Endothelial cell of umbilical vein (primary cell): ENCODE measurements around the gene TSPAN14. TPM values are rescaled to one million over a fixed set of nuclear protein-coding genes. Genes with fewer than 3 reads are reported as not detected.
"Not testable (repeated sequence)": the region's sequence is repeated elsewhere in the genome, so short reads cannot be mapped to it uniquely, and the experiment has no call there.

Experiments used
- BruUV-seq: library from RNA; stranded (reverse); fragments of 400-500 nt; replicated peaks from 2 replicates; lab custom pipeline; 2021; lab: Mats Ljungman, UMichigan
- CTCF ChIA-PET: fragments of 300-600, 350-600 bp; sonication (Branson Sonifier 250); formaldehyde crosslinking; loops from one replicate; lab custom pipeline; 2021; ENCODE audit warnings: antibody characterized with exemption, inconsistent platforms; lab: Charles Lee
- POLR2A ChIA-PET: fragments of 300-600, 350-600 bp; sonication (Branson Sonifier 250); formaldehyde crosslinking; loops from one replicate; lab custom pipeline; 2021; ENCODE audit warnings: antibody characterized with exemption, inconsistent platforms; lab: Charles Lee
- DNase-seq: peaks from one replicate; pipeline ENCODE4 v3.0.0-alpha.2; 2011; ENCODE audit warnings: low read depth, low spot score
- FAIRE-seq: peaks from 2 replicates; lab custom pipeline; 2011; peaks lifted over from hg19 to GRCh38; lab: Jason Lieb, UNC
- H2AFZ ChIP-seq: 2 replicates; pipeline ENCODE4 v1.6.0; 2012; ENCODE audit warnings: low read depth, low read length, control low read depth, inconsistent platforms
- H3K27ac ChIP-seq: 2 replicates; pipeline ENCODE4 v1.5.1; 2011; ENCODE audit warnings: low read depth, mild to moderate bottlenecking, control low read depth, low read length, moderate library complexity; ENCODE audit not compliant: insufficient read depth
- H3K27me3 ChIP-seq, 2 experiments: 2 replicates each; pipeline versions ENCODE4 v1.6.0 to v1.6.1; 2011; ENCODE audit warnings: low read length in 2 of 2, mixed read lengths in 1 of 2; ENCODE audit not compliant: control insufficient read depth in 2 of 2, insufficient read depth in 2 of 2
- H3K36me3 ChIP-seq, 2 experiments: 2 replicates in 1 of 2; 3 replicates in 1 of 2; pipeline ENCODE4 v1.5.1; 2011; ENCODE audit warnings: low read length in 2 of 2, mild to moderate bottlenecking in 1 of 2, moderate library complexity in 1 of 2; ENCODE audit not compliant: control insufficient read depth in 2 of 2, insufficient read depth in 2 of 2; ENCODE audit errors: extremely low read depth in 1 of 2
- H3K4me1 ChIP-seq: 3 replicates; pipeline ENCODE4 v1.5.1; 2011; ENCODE audit warnings: mild to moderate bottlenecking, low read length; ENCODE audit not compliant: control insufficient read depth, insufficient read depth; ENCODE audit errors: extremely low read depth
- H3K4me2 ChIP-seq: 2 replicates; pipeline ENCODE4 v1.6.1; 2011; ENCODE audit warnings: low read length, control low read depth, mixed read lengths; ENCODE audit not compliant: insufficient read depth
- H3K4me3 ChIP-seq, 3 experiments: fragments of 200-600 bp in 1 of 3; sonication (generic), shearing (Covaris generic) in 1 of 3; replicated peaks in 1 of 3; 2 replicates each; pipeline ENCODE4 v1.5.1; 2011 to 2016; ENCODE audit warnings: control low read depth in 3 of 3, low read length in 3 of 3, mild to moderate bottlenecking in 2 of 3, inconsistent platforms in 1 of 3, low read depth in 1 of 3, moderate library complexity in 1 of 3; ENCODE audit not compliant: insufficient read depth in 1 of 3
- H3K79me2 ChIP-seq: 2 replicates; pipeline ENCODE4 v1.6.0; 2012; ENCODE audit warnings: low read length, inconsistent platforms; ENCODE audit not compliant: control insufficient read depth, insufficient read depth
- H3K9ac ChIP-seq: replicated peaks from 2 replicates; pipeline ENCODE3; 2011; ENCODE audit warnings: low read length, control low read depth; ENCODE audit not compliant: insufficient read depth; ENCODE audit errors: extremely low read depth
- H3K9me1 ChIP-seq: replicated peaks from 3 replicates; pipeline ENCODE4 v1.6.0; 2011; ENCODE audit warnings: mild to moderate bottlenecking, low read length; ENCODE audit not compliant: control insufficient read depth, insufficient read depth; ENCODE audit errors: extremely low read depth
- H3K9me3 ChIP-seq: replicated peaks from 2 replicates; pipeline ENCODE4 v1.5.1; 2012; ENCODE audit warnings: low read length, inconsistent platforms; ENCODE audit not compliant: control insufficient read depth, insufficient read depth
- H4K20me1 ChIP-seq: replicated peaks from 2 replicates; pipeline ENCODE3; 2011; ENCODE audit warnings: mild to moderate bottlenecking, low read length; ENCODE audit not compliant: control insufficient read depth, insufficient read depth; ENCODE audit errors: extremely low read depth
- CTCF ChIP-seq, 2 donors: IDR thresholded peaks; 1 replicate in 1 of 2; 2 replicates in 1 of 2; pipeline ENCODE4 v1.5.1; 2011; ENCODE audit warnings: low read length in 2 of 2, mild to moderate bottlenecking in 2 of 2, moderate library complexity in 2 of 2, control low read depth in 1 of 2, inconsistent platforms in 1 of 2, low read depth in 1 of 2; ENCODE audit not compliant: insufficient read depth in 1 of 2; ENCODE audit errors: extremely low read depth in 1 of 2
- EZH2 ChIP-seq: IDR thresholded peaks from 2 replicates; pipeline ENCODE4 v1.6.1; 2012; ENCODE audit warnings: borderline replicate concordance, low read depth, mild to moderate bottlenecking, moderate library complexity, low read length, inconsistent platforms; ENCODE audit not compliant: severe bottlenecking
- FOS ChIP-seq: IDR thresholded peaks from 2 replicates; pipeline ENCODE4 v1.6.1; 2011; ENCODE audit warnings: mild to moderate bottlenecking, low read length, moderate library complexity, borderline replicate concordance; ENCODE audit not compliant: insufficient read depth
- JUN ChIP-seq: IDR thresholded peaks from 2 replicates; pipeline ENCODE4 v1.6.1; 2011; ENCODE audit warnings: borderline replicate concordance, low read depth; ENCODE audit not compliant: insufficient read length, insufficient read depth
- MAX ChIP-seq: IDR thresholded peaks from 2 replicates; pipeline ENCODE4 v1.6.1; 2011; ENCODE audit not compliant: insufficient read depth, insufficient read length
- MYC ChIP-seq: IDR thresholded peaks from one replicate; pipeline ENCODE4 v1.6.1; 2011; ENCODE audit warnings: mild to moderate bottlenecking, low read depth, low read length
- POLR2A ChIP-seq: IDR thresholded peaks from 2 replicates; pipeline ENCODE4 v1.6.1; 2012; ENCODE audit warnings: low read depth, mild to moderate bottlenecking, control low read depth, low read length
- dilution Hi-C: fragments of 300-500 bp; cut with MboI; formaldehyde crosslinking; loops from one replicate; pipeline ENCODE4 v1.15.0; 2019; ENCODE audit warnings: low sequenced_read_pairs; ENCODE audit not compliant: extremely low pct_ligation_motif_present
- intact Hi-C: fragments of 100-400 bp; cut with micrococcal nuclease; formaldehyde crosslinking; loops from one replicate; pipeline ENCODE4 v1.10.0; 2022
- polyA plus RNA-seq, 4 experiments: library from polyadenylated mRNA; depleted of rRNA in 3 of 4; stranded (reverse) in 3 of 4; unstranded in 1 of 4; fragments of >200 nt; gene quantifications; 2 replicates each; pipeline versions ENCODE4 v1.2.1 to v1.2.3, GENCODE V29; 2011 to 2012; ENCODE audit warnings: missing spikeins in 1 of 4
- total RNA-seq: library from RNA; stranded (reverse); gene quantifications from 2 replicates; pipeline ENCODE4 v1.2.3, GENCODE V29; 2021

Gene TSPAN14
- total and polyA plus RNA-seq, 2 donors (not counting 3 experiments of a cell fraction or from before 2014, with no cell fraction given): 210 to 242 TPM

- H3K79me2 ChIP-seq: no peaks in the 10 kb centered on the region
- no peak for TF ChIP-seq JUN
- no peak for TF ChIP-seq POLR2A
- no peak for TF ChIP-seq FOS
- no peak for TF ChIP-seq MYC
- no peak for TF ChIP-seq MAX
- no peak for TF ChIP-seq CTCF (IDR thresholded peaks at IDR 0.05; ENCODE audit: extremely low read depth in 1 of 2, insufficient read depth in 1 of 2, low read depth in 1 of 2, low read length in 2 of 2)
- no peak for TF ChIP-seq EZH2
- no TSS peak for BruUV-seq
- H3K36me3 ChIP-seq: no peaks in the 10 kb centered on the region
- no peak overlapping the region for H2AFZ ChIP-seq
- DNase-seq (no peak), FAIRE-seq (no peak)
- H4K20me1 ChIP-seq: no peaks in the 10 kb centered on the region
- no peaks in the 10 kb centered on the region for H3K9me1 ChIP-seq
- ChIA-PET POLR2A (interaction anchor here (0.7 kb wide), 1 partner anchor 33 kb away, joined by 4 read pairs; no protein-coding TSS in a partner anchor), CTCF (interaction anchor here (1.4 to 1.6 kb wide), 2 partner anchors 11 to 98 kb away, joined by 3 to 6 read pairs; no protein-coding TSS in a partner anchor)
- peaks cover 2 to 11% of the 10 kb centered on the region in 2 experiments for H3K27me3 ChIP-seq
- dilution Hi-C loops (no loop called here), intact Hi-C loops (no loop called here)
- no peaks in the 10 kb centered on the region for H3K4me1 ChIP-seq
- no peak overlapping the region for H3K4me2 ChIP-seq
- no peak overlapping the region for H3K9ac ChIP-seq
- H3K27ac ChIP-seq: no peak overlapping the region
- H3K4me3 ChIP-seq: no peak overlapping the region
- no peaks in the 10 kb centered on the region for H3K9me3 ChIP-seq
Observed at GRCh38 chr10:80542652-80543318, 88.7 kb downstream of the TSPAN14 start.

GRCh38 chr10:80543319-80543672, 89.2 kb downstream of the TSPAN14 start:
- H2AFZ ChIP-seq, H3K27ac ChIP-seq, H3K9me3 ChIP-seq, H3K4me2 ChIP-seq, DNase-seq, intact Hi-C loops, H3K4me1 ChIP-seq, FAIRE-seq, H4K20me1 ChIP-seq, H3K36me3 ChIP-seq, H3K9me1 ChIP-seq, H3K9ac ChIP-seq, POLR2A ChIA-PET, BruUV-seq, H3K79me2 ChIP-seq, dilution Hi-C loops, H3K4me3 ChIP-seq: not testable (repeated sequence)
- CTCF ChIA-PET: interaction anchor here (1.4 to 1.6 kb wide), 2 partner anchors 11 to 120 kb away, joined by 3 to 5 read pairs; no protein-coding TSS in a partner anchor
- peaks cover 2 to 11% of the 10 kb centered on the region in 2 experiments for H3K27me3 ChIP-seq
